IPS-18a (cell line): ENCODE results near the gene TRPV5.
"Not testable (repeated sequence)": the region's sequence is repeated elsewhere in the genome, so short reads cannot be mapped to it uniquely, and the experiment has no call there.

Experiments used
- H3K27ac ChIP-seq: one replicate; pipeline ENCODE4 v1.5.1; 2013; ENCODE audit warnings: low read length
- H3K27me3 ChIP-seq: one replicate; pipeline ENCODE4 v1.6.1; 2013; ENCODE audit warnings: mild to moderate bottlenecking, low read length; ENCODE audit not compliant: control insufficient read depth, insufficient read depth
- H3K36me3 ChIP-seq: one replicate; pipeline ENCODE4 v1.6.1; 2013; ENCODE audit warnings: low read depth, low read length; ENCODE audit not compliant: control insufficient read depth
- H3K4me1 ChIP-seq: one replicate; pipeline ENCODE4 v1.6.1; 2013; ENCODE audit warnings: low read depth, low read length; ENCODE audit not compliant: control insufficient read depth
- H3K4me3 ChIP-seq: one replicate; pipeline ENCODE4 v1.5.1; 2013; ENCODE audit warnings: low read length
- H3K9ac ChIP-seq: one replicate; pipeline ENCODE4 v1.6.1; 2013; ENCODE audit warnings: mild to moderate bottlenecking, low read length, moderate library complexity
- H3K9me3 ChIP-seq: one replicate; pipeline ENCODE4 v1.6.1; 2013; ENCODE audit warnings: low read depth, low read length; ENCODE audit not compliant: control insufficient read depth

The TRPV5 gene

DNA sequence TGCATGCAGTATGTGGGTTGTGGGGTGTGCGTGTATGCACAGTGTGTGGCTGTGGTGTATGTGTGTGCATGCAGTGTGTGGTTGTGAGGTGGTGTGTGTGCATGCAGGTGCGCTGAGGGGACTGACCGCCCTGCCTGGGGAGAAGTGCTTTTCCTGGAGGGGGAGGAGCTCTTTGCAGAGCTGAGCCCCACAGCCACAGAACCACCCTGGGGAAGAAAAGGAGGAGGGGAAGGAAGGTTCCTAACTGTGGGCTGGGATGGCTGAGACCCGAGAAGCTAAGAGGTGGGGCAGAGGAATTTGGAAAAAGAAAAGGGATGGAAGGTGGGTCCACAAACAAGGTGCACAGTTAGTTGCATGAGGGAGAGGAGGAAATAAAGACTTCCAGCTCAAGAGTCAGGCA lies at the start of gene TRPV5:
Gene TRPV5 (minus strand): TSS at position 123 of the 400 bp plus-strand sequence. CDS start 287 bp downstream, outside the sequence.
- Histone ChIP-seq H3K27me3 (no peaks in the 10 kb centered on the region), H3K4me1 (peaks cover 7% of the 10 kb centered on the region), H3K9me3 (no peaks in the 10 kb centered on the region), H3K4me3 (no peak within 1 kb of the TSS), H3K9ac (no peak within 1 kb of the TSS), H3K27ac (no peak within 1 kb of the TSS), H3K36me3 (no peaks in the 10 kb centered on the region)

GRCh38 chr7:142978402-142978801 lies 44.9 kb upstream of the TRPV5 start:
- not testable (repeated sequence) for H3K4me3 ChIP-seq, H3K27ac ChIP-seq, H3K9ac ChIP-seq, H3K4me1 ChIP-seq, H3K9me3 ChIP-seq, H3K27me3 ChIP-seq, H3K36me3 ChIP-seq

GRCh38 chr7:142974626-142975025 lies 41.1 kb upstream of the TRPV5 start:
- Histone ChIP-seq H3K9me3 (no peaks in the 10 kb centered on the region), H3K27me3 (no peaks in the 10 kb centered on the region), H3K36me3 (no peaks in the 10 kb centered on the region), H3K4me3 (no peak overlapping the region), H3K27ac (no peak overlapping the region), H3K4me1 (no peaks in the 10 kb centered on the region), H3K9ac (no peak overlapping the region)

DNA sequence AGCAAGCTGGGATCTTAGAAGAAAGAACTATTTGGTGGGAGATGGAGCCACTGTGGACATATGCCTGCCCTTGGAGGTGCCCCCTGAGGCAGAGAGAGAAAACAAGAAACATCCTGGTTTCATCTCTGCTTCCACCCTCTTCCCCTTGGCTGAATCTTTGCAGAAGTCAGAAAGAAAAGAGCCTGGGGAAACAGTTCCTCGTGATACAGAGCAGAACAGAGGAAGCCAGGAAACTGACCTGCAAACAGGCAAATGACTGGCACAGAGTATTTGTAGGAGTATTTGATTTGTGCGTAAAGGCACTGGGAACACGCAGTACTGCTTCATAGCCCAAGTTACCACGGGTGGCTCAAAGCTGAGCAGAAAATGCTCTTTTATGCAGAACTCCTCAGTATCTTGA lies 35.6 kb upstream of the TRPV5 start:
- H3K4me1 ChIP-seq: no peaks in the 10 kb centered on the region
- H3K9me3 ChIP-seq: no peaks in the 10 kb centered on the region
- no peak overlapping the region for H3K4me3 ChIP-seq
- H3K36me3 ChIP-seq: no peaks in the 10 kb centered on the region
- no peak overlapping the region for H3K27ac ChIP-seq
- no peaks in the 10 kb centered on the region for H3K27me3 ChIP-seq
- no peak overlapping the region for H3K9ac ChIP-seq

DNA sequence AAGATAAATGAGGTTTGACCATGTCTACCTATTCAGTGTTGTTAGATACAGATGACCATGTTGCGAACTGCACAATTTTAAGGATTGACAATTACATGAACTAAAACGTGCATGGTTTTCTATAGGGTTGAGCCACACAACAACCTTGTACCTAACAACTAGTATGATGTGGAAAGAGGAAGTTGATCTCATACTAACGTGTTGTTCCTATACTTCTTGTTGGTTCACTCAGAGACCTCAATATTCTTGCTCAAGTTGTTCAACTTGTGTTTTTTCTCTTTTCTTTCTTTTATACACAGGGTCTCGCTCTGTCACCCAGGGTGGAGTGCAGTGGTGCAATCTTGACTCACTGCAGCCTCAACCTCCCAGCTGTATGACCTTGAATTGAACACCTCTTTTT lies 34.7 kb upstream of the TRPV5 start:
- Histone ChIP-seq H3K27me3 (no peaks in the 10 kb centered on the region), H3K4me3 (no peak overlapping the region), H3K27ac (no peak overlapping the region), H3K9me3 (no peaks in the 10 kb centered on the region), H3K4me1 (no peaks in the 10 kb centered on the region), H3K36me3 (no peaks in the 10 kb centered on the region), H3K9ac (no peak overlapping the region)

GRCh38 chr7:142964502-142965246 lies 31.1 kb upstream of the TRPV5 start:
- no peak overlapping the region for H3K4me3 ChIP-seq
- no peaks in the 10 kb centered on the region for H3K36me3 ChIP-seq
- H3K9ac ChIP-seq: no peak overlapping the region
- H3K27ac ChIP-seq: no peak overlapping the region
- no peaks in the 10 kb centered on the region for H3K9me3 ChIP-seq
- no peaks in the 10 kb centered on the region for H3K27me3 ChIP-seq
- peaks cover 15% of the 10 kb centered on the region for H3K4me1 ChIP-seq

- no peak overlapping the region for H3K4me3 ChIP-seq
- no peaks in the 10 kb centered on the region for H3K9me3 ChIP-seq
- no peak overlapping the region for H3K27ac ChIP-seq
- no peaks in the 10 kb centered on the region for H3K27me3 ChIP-seq
- peaks cover 18% of the 10 kb centered on the region for H3K4me1 ChIP-seq
- no peak overlapping the region for H3K9ac ChIP-seq
- H3K36me3 ChIP-seq: no peaks in the 10 kb centered on the region
Measured at GRCh38 chr7:142963993-142964392, 30.4 kb upstream of the TRPV5 start.

- no peaks in the 10 kb centered on the region for H3K27me3 ChIP-seq
- H3K4me1 ChIP-seq: peaks cover 26% of the 10 kb centered on the region
- no peaks in the 10 kb centered on the region for H3K9me3 ChIP-seq
- no peak overlapping the region for H3K9ac ChIP-seq
- H3K36me3 ChIP-seq: no peaks in the 10 kb centered on the region
- H3K4me3 ChIP-seq: no peak overlapping the region
- H3K27ac ChIP-seq: no peak overlapping the region
Measured at GRCh38 chr7:142962991-142963390, 29.4 kb upstream of the TRPV5 start.

GRCh38 chr7:142961973-142962926 lies 28.7 kb upstream of the TRPV5 start, which contains the start of gene KEL:
KEL (minus strand) TSS chr7:142962363; CDS start chr7:142962206, 157 bp downstream.
- no peak within 1 kb of the TSS for H3K9ac ChIP-seq
- peaks cover 32% of the 10 kb centered on the region for H3K4me1 ChIP-seq
- H3K4me3 ChIP-seq: no peak within 1 kb of the TSS
- H3K36me3 ChIP-seq: no peaks in the 10 kb centered on the region
- no peaks in the 10 kb centered on the region for H3K27me3 ChIP-seq
- no peaks in the 10 kb centered on the region for H3K9me3 ChIP-seq
- H3K27ac ChIP-seq: no peak within 1 kb of the TSS

DNA sequence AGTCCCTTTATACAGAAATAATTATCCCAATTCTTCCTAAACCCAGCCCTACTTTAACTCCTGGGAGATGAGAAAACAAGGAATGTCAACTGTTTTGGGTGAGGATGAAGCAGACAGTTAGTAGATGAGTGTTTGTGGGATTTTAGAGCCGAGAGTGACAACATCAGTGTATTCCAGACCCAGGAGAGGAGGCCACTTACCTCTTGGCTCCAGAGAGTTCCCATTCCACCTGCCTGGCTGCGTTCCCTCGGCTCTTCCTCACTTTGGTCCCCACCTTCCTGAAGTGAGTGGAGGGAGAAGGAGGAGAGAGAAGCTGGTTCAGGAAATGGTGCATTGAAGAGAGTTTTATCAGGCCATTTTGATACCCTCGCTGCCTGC lies 28.0 kb upstream of the TRPV5 start:
- H3K4me3 ChIP-seq: no peak overlapping the region
- H3K27me3 ChIP-seq: no peaks in the 10 kb centered on the region
- H3K27ac ChIP-seq: no peak overlapping the region
- no peaks in the 10 kb centered on the region for H3K9me3 ChIP-seq
- peaks cover 36% of the 10 kb centered on the region for H3K4me1 ChIP-seq
- H3K9ac ChIP-seq: no peak overlapping the region
- no peaks in the 10 kb centered on the region for H3K36me3 ChIP-seq

DNA sequence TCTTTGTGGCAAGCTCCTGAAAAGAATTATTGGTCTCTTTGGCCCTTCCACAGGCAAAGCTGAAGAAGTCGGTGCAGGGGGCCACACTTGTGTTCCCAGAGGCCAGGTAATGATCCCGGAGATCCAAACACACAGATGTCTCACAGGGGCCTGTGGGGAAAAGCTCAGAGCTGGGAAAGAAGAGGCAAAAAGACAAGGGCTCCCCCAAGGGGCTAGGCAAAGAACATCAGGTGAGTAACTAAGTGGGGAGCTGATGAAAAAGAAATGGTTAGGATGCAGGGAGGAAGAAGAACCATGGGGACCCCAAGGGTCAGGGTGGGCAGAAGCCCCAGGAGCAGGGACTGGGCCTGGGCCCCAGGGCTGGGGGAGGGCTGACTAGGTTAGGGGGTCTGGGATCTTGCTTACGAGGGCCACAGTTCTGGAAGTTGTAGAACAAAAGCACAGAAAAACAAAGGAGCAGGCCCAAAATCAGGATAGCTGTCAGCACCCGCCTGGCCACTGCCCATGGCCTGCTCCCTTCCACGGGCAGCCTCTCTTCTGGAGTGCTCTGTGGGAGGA lies 27.5 kb upstream of the TRPV5 start:
- H3K36me3 ChIP-seq: no peaks in the 10 kb centered on the region
- peaks cover 36% of the 10 kb centered on the region for H3K4me1 ChIP-seq
- no peaks in the 10 kb centered on the region for H3K27me3 ChIP-seq
- no peak overlapping the region for H3K27ac ChIP-seq
- no peak overlapping the region for H3K9ac ChIP-seq
- H3K9me3 ChIP-seq: no peaks in the 10 kb centered on the region
- H3K4me3 ChIP-seq: no peak overlapping the region
